D341Med (cell line): ENCODE data around the gene XYLT2.
"Not testable (repeated sequence)": the region's sequence is repeated elsewhere in the genome, so short reads cannot be mapped to it uniquely, and the experiment has no call there.

Source experiments
- DNase-seq: peaks from one replicate; pipeline ENCODE4 v3.0.0; 2012; ENCODE audit warnings: low spot score

Gene XYLT2

GRCh38 chr17:50319306-50320004 is 26.5 kb upstream of the XYLT2 start:
- DNase-seq, result no peak

GRCh38 chr17:50322271-50322670 is 23.7 kb upstream of the XYLT2 start:
- no peak for DNase-seq

GRCh38 chr17:50323060-50323459 is 22.9 kb upstream of the XYLT2 start:
- no peak for DNase-seq

- no peak for DNase-seq
Measured at GRCh38 chr17:50325906-50326305, 20.0 kb upstream of the XYLT2 start.

- no peak for DNase-seq
Measured at GRCh38 chr17:50326831-50327364, 19.0 kb upstream of the XYLT2 start.

GRCh38 chr17:50328363-50329325 is 17.3 kb upstream of the XYLT2 start:
- DNase-seq, result no peak

GRCh38 chr17:50329716-50330115 is 16.2 kb upstream of the XYLT2 start:
- DNase-seq, result no peak

- DNase-seq, result no peak
Measured at GRCh38 chr17:50330151-50330775, 15.7 kb upstream of the XYLT2 start.

GRCh38 chr17:50331085-50331791 is 14.7 kb upstream of the XYLT2 start:
- no peak for DNase-seq

- DNase-seq, result no peak
Measured at GRCh38 chr17:50332196-50332595, 13.7 kb upstream of the XYLT2 start.

- not testable (repeated sequence) for DNase-seq
Measured at GRCh38 chr17:50333291-50334057, 12.5 kb upstream of the XYLT2 start.

- DNase-seq, result no peak
Measured at GRCh38 chr17:50337956-50338355, 8.0 kb upstream of the XYLT2 start.

- no peak for DNase-seq
Measured at GRCh38 chr17:50338645-50339044, 7.3 kb upstream of the XYLT2 start.

- no peak for DNase-seq
Measured at GRCh38 chr17:50339381-50339780, 6.5 kb upstream of the XYLT2 start.

GRCh38 chr17:50344731-50345365 is 1.1 kb upstream of the XYLT2 start:
- DNase-seq, result peak; percentile 40

GRCh38 chr17:50346313-50347116 is 589 bp downstream of the XYLT2 start:
- DNase-seq, result peak; percentile 65

- peak; percentile 43 for DNase-seq
Measured at GRCh38 chr17:50347117-50347893, 1.4 kb downstream of the XYLT2 start.

GRCh38 chr17:50347894-50348291 is 2.0 kb downstream of the XYLT2 start:
- DNase-seq, result peak; percentile 12
